ENCODE results near the gene MRPL51. TPM values are rescaled to one million over a fixed set of nuclear protein-coding genes. Genes with fewer than 3 reads are reported as not detected.

The MRPL51 gene
- total RNA-seq (2021; ENCODE audit: unreplicated experiment) (265 TPM), Bru-seq, nascent RNA (percentile 93 among the genes with signal in this experiment), BruChase-seq, experiment 1, labeled RNA remaining after a 6-hour chase (percentile 98 among the genes with signal in this experiment), BruChase-seq, experiment 2, labeled RNA remaining after a 2-hour chase (percentile 95 among the genes with signal in this experiment)
- 104 and 152 TPM in 2 replicates for polyA plus RNA-seq (2012)
- long read RNA-seq, transcript MRPL51-202 (3 exons, 601 nt): minor isoform, 7 of 108 reads
- long read RNA-seq, transcript MRPL51-201 (3 exons, 1,234 nt): major isoform, 78 of 108 reads
- long read RNA-seq, transcript MRPL51-205 (3 exons, 814 nt): minor isoform, 12 of 108 reads
- long read RNA-seq, partial matches to known transcripts: 7 of 108 reads
- long read RNA-seq, other reads (novel, unspliced or antisense): 0 of 108 reads

GRCh38 chr12:6492838-6493496, at the start of gene MRPL51:
Gene MRPL51, minus strand, starts transcription at chr12:6493262. Its CDS starts 126 bp downstream, at chr12:6493136.
- no peaks in the 10 kb centered on the region for H3K27me3 ChIP-seq (ENCODE audit: insufficient read depth, low read length)
- peak within 1 kb of the TSS; percentile 98 for H3K4me2 ChIP-seq (ENCODE audit: low read length)
- intact Hi-C loops (cut with micrococcal nuclease): loop anchor here (2.0 kb wide), 1 partner anchor 70 kb away; no protein-coding TSS in a partner anchor
- RAD21 ChIA-PET (ENCODE audit: low non-redundant PET in 1 of 2, low total read pairs in 2 of 2, uncharacterized antibody in 2 of 2, unreplicated experiment in 2 of 2): interaction anchor here in 1 of 2 experiments (0.8 kb wide), 1 partner anchor 22 kb away, joined by 3 read pairs; the partner anchor contains the start of gene VAMP1
- peaks cover 12 to 19% of the 10 kb centered on the region in 2 experiments for H3K4me1 ChIP-seq (ENCODE audit: control insufficient read depth in 1 of 2, insufficient read depth in 2 of 2, low read length in 2 of 2)
- DNase-seq (ENCODE audit: low read depth, low spot score) (peak; percentile 87), ATAC-seq (peak; percentile 81)
- H2AFZ ChIP-seq (ENCODE audit: low read depth, low read length, poor library complexity, severe bottlenecking): peak within 1 kb of the TSS; percentile 86
- TF ChIP-seq POLR2AphosphoS5 (IDR thresholded peaks at IDR 0.05; ENCODE audit: low read depth, low read length): peak; percentile 89
- peak; percentile 96 for TF ChIP-seq YY1 (IDR thresholded peaks at IDR 0.05; ENCODE audit: extremely low read depth, insufficient replicate concordance, low read depth, low read length)
- TF ChIP-seq POLR2A (IDR thresholded peaks at IDR 0.05; ENCODE audit: borderline replicate concordance, extremely low read depth, insufficient read depth, insufficient read length): peak; percentile 92
- TF ChIP-seq EZH2 (IDR thresholded peaks at IDR 0.05): no peak
- no peak for TF ChIP-seq ZNF274 (IDR thresholded peaks at IDR 0.05; ENCODE audit: low read depth, low read length)
- peak; percentile 84 for TF ChIP-seq EGR1 (IDR thresholded peaks at IDR 0.05; ENCODE audit: low read depth)
- TF ChIP-seq ZFX (IDR thresholded peaks at IDR 0.05): peak; percentile 43; the same call in 1 of the 2 replicates
- TF ChIP-seq ELF1 (IDR thresholded peaks at IDR 0.05; ENCODE audit: borderline replicate concordance, low read depth): peak; percentile 59
- TF ChIP-seq SP1 (IDR thresholded peaks at IDR 0.05; ENCODE audit: low read depth): peak; percentile 63
- TF ChIP-seq CEBPB (IDR thresholded peaks at IDR 0.05; ENCODE audit: low read depth): no peak
- peak; percentile 46 for TF ChIP-seq ZBTB33 (IDR thresholded peaks at IDR 0.05; ENCODE audit: extremely low read depth, insufficient replicate concordance, low read length)
- no peak for TF ChIP-seq REST (IDR thresholded peaks at IDR 0.05; ENCODE audit: low read depth)
- no peak for TF ChIP-seq FOSL1 (IDR thresholded peaks at IDR 0.05; ENCODE audit: low read depth)
- TF ChIP-seq JUND (IDR thresholded peaks at IDR 0.05): no peak
- no peak for TF ChIP-seq MAX (IDR thresholded peaks at IDR 0.05)
- no peak for TF ChIP-seq ATF3 (IDR thresholded peaks at IDR 0.05)
- peak; percentile 71 for TF ChIP-seq SIN3A (IDR thresholded peaks at IDR 0.05; ENCODE audit: low read depth)
- TF ChIP-seq RAD21 (IDR thresholded peaks at IDR 0.05; ENCODE audit: low read depth): no peak
- TF ChIP-seq TCF7L2 (IDR thresholded peaks at IDR 0.05; ENCODE audit: borderline replicate concordance, extremely low read depth, insufficient read depth, insufficient read length): no peak
- POLR2A ChIA-PET: interaction anchor here (1.0 to 1.2 kb wide), 5 partner anchors 11 to 451 kb away, joined by 3 to 12 read pairs (median 5); partner anchors contain the start of genes C12orf57, GAPDH, RNU7-1 and VAMP1
- H3K36me3 ChIP-seq (ENCODE audit: control insufficient read depth in 1 of 2, insufficient read depth in 2 of 2, low read length in 2 of 2): peaks cover 16 to 32% of the 10 kb centered on the region in 2 experiments
- no peaks in the 10 kb centered on the region for H3K9me2 ChIP-seq (ENCODE audit: insufficient read depth)
- H3K4me3 ChIP-seq (replicated peaks in 1 of 2; ENCODE audit: low read depth in 1 of 2, low read length in 2 of 2): peak within 1 kb of the TSS; percentile 86 to 90
- H3K9me3 ChIP-seq (ENCODE audit: control insufficient read depth in 1 of 2, insufficient read depth in 1 of 2, low read depth in 1 of 2, low read length in 2 of 2): no peaks in the 10 kb centered on the region
- H3K27ac ChIP-seq (ENCODE audit: low read depth, low read length): peak within 1 kb of the TSS; percentile 97
- no peaks in the 10 kb centered on the region for H4K20me1 ChIP-seq (ENCODE audit: insufficient read depth)
- peak within 1 kb of the TSS; percentile 98 for H3K9ac ChIP-seq (ENCODE audit: low read length)
- CTCF ChIA-PET: no interaction called here
- TSS peak; percentile 92 for BruUV-seq (replicated peaks)
- peaks cover 54% of the 10 kb centered on the region for H3K79me2 ChIP-seq (ENCODE audit: insufficient read depth, low read length)

All from HCT116 (cell line).